ENCODE measurements around the gene NTRK3. TPM values are rescaled to one million over a fixed set of nuclear protein-coding genes. Genes with fewer than 3 reads are reported as not detected.

NTRK3 gene
- total RNA-seq, 1 donor from 2014 or later, result 11.8 TPM

- DNase-seq (ENCODE audit: low spot score), result no peak
Observed at GRCh38 chr15:87985451-87985850, 271.1 kb downstream of the NTRK3 start.

GRCh38 chr15:87981969-87982368, 274.6 kb downstream of the NTRK3 start:
- no peak for DNase-seq (ENCODE audit: low spot score)

GRCh38 chr15:87977907-87978306, 278.6 kb downstream of the NTRK3 start:
- no peak for DNase-seq (ENCODE audit: low spot score)

- no peak for DNase-seq (ENCODE audit: low spot score)
Observed at GRCh38 chr15:87976552-87976951, 280.0 kb downstream of the NTRK3 start.

- DNase-seq (ENCODE audit: low spot score), result no peak
Observed at GRCh38 chr15:87973501-87974215, 282.9 kb downstream of the NTRK3 start.

GRCh38 chr15:87971076-87971475, 285.5 kb downstream of the NTRK3 start:
- DNase-seq (ENCODE audit: low spot score), result no peak

GRCh38 chr15:87967951-87968350, 288.6 kb downstream of the NTRK3 start:
- no peak for DNase-seq (ENCODE audit: low spot score)

- no peak for DNase-seq (ENCODE audit: low spot score)
Observed at GRCh38 chr15:87965304-87965703, 291.2 kb downstream of the NTRK3 start.

GRCh38 chr15:87962428-87962827, 294.1 kb downstream of the NTRK3 start:
- no peak for DNase-seq (ENCODE audit: low spot score)

GRCh38 chr15:87961851-87962420, 294.6 kb downstream of the NTRK3 start:
- DNase-seq (ENCODE audit: low spot score), result no peak

GRCh38 chr15:87959662-87960061, 296.9 kb downstream of the NTRK3 start:
- DNase-seq (ENCODE audit: low spot score), result no peak

- DNase-seq (ENCODE audit: low spot score), result no peak
Observed at GRCh38 chr15:87959080-87959479, 297.5 kb downstream of the NTRK3 start.

- DNase-seq (ENCODE audit: low spot score), result no peak
Observed at GRCh38 chr15:87955284-87955909, 301.1 kb downstream of the NTRK3 start.

- no peak for DNase-seq (ENCODE audit: low spot score)
Observed at GRCh38 chr15:87954793-87955192, 301.7 kb downstream of the NTRK3 start.

GRCh38 chr15:87952736-87953287, 303.7 kb downstream of the NTRK3 start:
- no peak for DNase-seq (ENCODE audit: low spot score)

GRCh38 chr15:87949575-87950223, 306.8 kb downstream of the NTRK3 start:
- DNase-seq (ENCODE audit: low spot score), result no peak

GRCh38 chr15:87949151-87949574, 307.4 kb downstream of the NTRK3 start:
- DNase-seq (ENCODE audit: low spot score), result no peak

GRCh38 chr15:87947560-87947959, 309.0 kb downstream of the NTRK3 start:
- no peak for DNase-seq (ENCODE audit: low spot score)

GRCh38 chr15:87945246-87945645, 311.3 kb downstream of the NTRK3 start:
- DNase-seq (ENCODE audit: low spot score), result no peak

GRCh38 chr15:87944691-87945090, 311.8 kb downstream of the NTRK3 start:
- no peak for DNase-seq (ENCODE audit: low spot score)

- no peak for DNase-seq (ENCODE audit: low spot score)
Observed at GRCh38 chr15:87944050-87944449, 312.5 kb downstream of the NTRK3 start.

- DNase-seq (ENCODE audit: low spot score), result no peak
Observed at GRCh38 chr15:87943626-87944025, 312.9 kb downstream of the NTRK3 start.
